IMR-90 (cell line): ENCODE data around the gene JSRP1.

Experiments
- BHLHE40 ChIP-seq: fragments of 150-350 bp; IDR thresholded peaks from 2 replicates; pipeline ENCODE4 v1.6.1; 2016; ENCODE audit warnings: mild to moderate bottlenecking, low read depth, low read length
- FOS ChIP-seq: fragments of 150-350 bp; IDR thresholded peaks from 2 replicates; pipeline ENCODE4 v1.6.1; 2016; ENCODE audit warnings: low read depth, low read length
- MAFK ChIP-seq: IDR thresholded peaks from 2 replicates; pipeline ENCODE4 v1.6.1; 2012; ENCODE audit warnings: low read depth, low read length, improper control_type of control experiment
- MXI1 ChIP-seq: IDR thresholded peaks from 2 replicates; pipeline ENCODE4 v1.6.1; 2012; ENCODE audit warnings: low read depth, mild to moderate bottlenecking, low read length, moderate library complexity, borderline replicate concordance
- POLR2A ChIP-seq: IDR thresholded peaks from 2 replicates; pipeline ENCODE4 v1.6.1; 2012; ENCODE audit warnings: mild to moderate bottlenecking, low read depth, low read length
- RAD21 ChIP-seq: IDR thresholded peaks from 2 replicates; pipeline ENCODE4 v1.6.1; 2012; ENCODE audit warnings: low read length, improper control_type of control experiment
- RCOR1 ChIP-seq: IDR thresholded peaks from 2 replicates; pipeline ENCODE4 v1.6.1; 2012; ENCODE audit warnings: mild to moderate bottlenecking, low read length, improper control_type of control experiment; ENCODE audit not compliant: insufficient replicate concordance
- USF2 ChIP-seq: fragments of 150-350 bp; IDR thresholded peaks from 2 replicates; pipeline ENCODE4 v1.6.1; 2017; ENCODE audit warnings: mild to moderate bottlenecking, antibody characterized with exemption, low read length, low read depth
- TF ChIP-seq, protein P1 (sequence below): conservative IDR thresholded peaks from 2 replicates; pipeline ENCODE4 v1.5.1; 2012; ENCODE audit warnings: mild to moderate bottlenecking, low read depth, low read length, improper control_type of control experiment

DNA sequence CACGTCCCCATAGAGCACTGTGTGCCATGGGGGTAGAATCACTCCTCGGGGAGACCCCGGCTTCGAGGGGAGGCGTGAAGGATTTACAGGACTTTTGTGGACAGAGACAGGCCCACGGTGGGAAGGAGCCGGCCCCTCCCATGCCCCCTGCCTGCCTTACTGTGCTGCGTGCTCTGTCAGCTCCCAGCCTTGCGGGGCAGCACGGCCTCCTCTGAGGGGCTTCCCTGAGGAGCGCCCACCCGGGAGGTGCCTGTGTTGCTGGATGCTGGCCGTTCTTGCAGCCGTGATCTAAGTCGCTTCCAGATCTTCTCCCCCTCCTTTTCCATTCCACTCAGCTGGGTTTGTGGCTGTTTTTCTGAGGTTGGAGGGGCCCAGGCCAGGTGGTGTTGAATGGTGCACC is 49.2 kb downstream of the JSRP1 start:
- TF ChIP-seq RAD21 (no peak), BHLHE40 (no peak), MAFK (no peak), POLR2A (no peak), MXI1 (no peak), USF2 (no peak), FOS (no peak), RCOR1 (no peak)
- TF ChIP-seq, protein P1, sequence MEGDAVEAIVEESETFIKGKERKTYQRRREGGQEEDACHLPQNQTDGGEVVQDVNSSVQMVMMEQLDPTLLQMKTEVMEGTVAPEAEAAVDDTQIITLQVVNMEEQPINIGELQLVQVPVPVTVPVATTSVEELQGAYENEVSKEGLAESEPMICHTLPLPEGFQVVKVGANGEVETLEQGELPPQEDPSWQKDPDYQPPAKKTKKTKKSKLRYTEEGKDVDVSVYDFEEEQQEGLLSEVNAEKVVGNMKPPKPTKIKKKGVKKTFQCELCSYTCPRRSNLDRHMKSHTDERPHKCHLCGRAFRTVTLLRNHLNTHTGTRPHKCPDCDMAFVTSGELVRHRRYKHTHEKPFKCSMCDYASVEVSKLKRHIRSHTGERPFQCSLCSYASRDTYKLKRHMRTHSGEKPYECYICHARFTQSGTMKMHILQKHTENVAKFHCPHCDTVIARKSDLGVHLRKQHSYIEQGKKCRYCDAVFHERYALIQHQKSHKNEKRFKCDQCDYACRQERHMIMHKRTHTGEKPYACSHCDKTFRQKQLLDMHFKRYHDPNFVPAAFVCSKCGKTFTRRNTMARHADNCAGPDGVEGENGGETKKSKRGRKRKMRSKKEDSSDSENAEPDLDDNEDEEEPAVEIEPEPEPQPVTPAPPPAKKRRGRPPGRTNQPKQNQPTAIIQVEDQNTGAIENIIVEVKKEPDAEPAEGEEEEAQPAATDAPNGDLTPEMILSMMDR = no peak
